PC-3 (cell line): Measurements from ENCODE around the gene CDK1. TPM values are rescaled to one million over a fixed set of nuclear protein-coding genes. Genes with fewer than 3 reads are reported as not detected.

Source experiments
- ATAC-seq: fragments of 200-7000 bp; cut with Tn5 transposase; 2 replicates; pipeline ENCODE4 v1.9.1; 2020; ENCODE audit warnings: mild to moderate bottlenecking, moderate library complexity
- BruUV-seq: library from RNA; stranded (reverse); fragments of 400-500 nt; replicated peaks from 2 replicates; lab custom pipeline; 2021; lab: Mats Ljungman, UMichigan
- CTCF ChIA-PET: fragments of 300-600 bp; sonication (Branson Sonifier 250); formaldehyde crosslinking; loops from one replicate; lab custom pipeline; 2022; ENCODE audit warnings: antibody characterized with exemption; lab: Charles Lee
- POLR2A ChIA-PET: fragments of 300-600 bp; sonication (Branson Sonifier 250); formaldehyde crosslinking; loops from one replicate; lab custom pipeline; 2022; ENCODE audit warnings: antibody characterized with exemption; ENCODE audit not compliant: unreplicated experiment; lab: Charles Lee
- DNase-seq: peaks from one replicate; pipeline ENCODE4 v3.0.0-alpha.2; 2015
- H2AFZ ChIP-seq: fragments of 300-600 bp; sonication (generic); 2 replicates; pipeline ENCODE4 v1.6.0; 2016; ENCODE audit warnings: antibody characterized with exemption, low read length
- H3F3A ChIP-seq: fragments of 300-600 bp; sonication (generic); one replicate; pipeline ENCODE4 v1.6.0; 2017; ENCODE audit warnings: antibody characterized with exemption, low read length, control low read depth, mild to moderate bottlenecking; ENCODE audit not compliant: unreplicated experiment
- H3K27ac ChIP-seq: fragments of 300-600 bp; sonication (generic); 2 replicates; pipeline ENCODE4 v1.5.1; 2016; ENCODE audit warnings: mild to moderate bottlenecking, low read length
- H3K27me3 ChIP-seq: fragments of 300-600 bp; sonication (generic); 2 replicates; pipeline ENCODE4 v1.6.1; 2016; ENCODE audit warnings: low read length, mixed read lengths
- H3K36me3 ChIP-seq: fragments of 300-600 bp; sonication (generic); 2 replicates; pipeline ENCODE4 v1.6.1; 2016; ENCODE audit warnings: low read depth, mixed run types, low read length, mixed read lengths
- H3K4me1 ChIP-seq: fragments of 300-600 bp; sonication (generic); 2 replicates; pipeline ENCODE4 v1.5.1; 2016; ENCODE audit warnings: low read length; ENCODE audit not compliant: insufficient read depth
- H3K4me2 ChIP-seq: fragments of 300-600 bp; sonication (generic); 2 replicates; pipeline ENCODE4 v1.6.0; 2016; ENCODE audit warnings: low read length
- H3K4me3 ChIP-seq: fragments of 300-600 bp; sonication (generic); 2 replicates; pipeline ENCODE4 v1.5.1; 2016; ENCODE audit warnings: mild to moderate bottlenecking, low read length, mixed read lengths
- H3K79me2 ChIP-seq: fragments of 300-600 bp; sonication (generic); 2 replicates; pipeline ENCODE4 v1.6.1; 2017; ENCODE audit warnings: low read length, mixed read lengths
- H3K9ac ChIP-seq: fragments of 300-600 bp; sonication (generic); 2 replicates; pipeline ENCODE4 v1.6.0; 2016; ENCODE audit warnings: mild to moderate bottlenecking, low read length
- H3K9me2 ChIP-seq: fragments of 300-600 bp; sonication (generic); replicated peaks from 2 replicates; pipeline ENCODE4 v1.6.1; 2016; ENCODE audit warnings: mixed run types, low read length, mixed read lengths
- H3K9me3 ChIP-seq: fragments of 300-600 bp; sonication (generic); 2 replicates; pipeline ENCODE4 v1.6.1; 2016; ENCODE audit warnings: low read length, mixed read lengths
- H4K20me1 ChIP-seq: fragments of 300-600 bp; sonication (generic); 2 replicates; pipeline ENCODE4 v1.6.1; 2016; ENCODE audit warnings: low read length, mixed read lengths
- EZH2 ChIP-seq: fragments of 300-600 bp; sonication (generic); IDR thresholded peaks from one replicate; pipeline ENCODE4 v1.6.1; 2017; ENCODE audit warnings: antibody characterized with exemption, mild to moderate bottlenecking, low read length; ENCODE audit not compliant: unreplicated experiment
- EZH2phosphoT487 ChIP-seq: fragments of 300-600 bp; sonication (generic); IDR thresholded peaks from 2 replicates; pipeline ENCODE4 v1.6.1; 2018; ENCODE audit warnings: mild to moderate bottlenecking, antibody characterized with exemption, low read length, borderline replicate concordance
- intact Hi-C: fragments of 100-400 bp; cut with micrococcal nuclease; formaldehyde crosslinking; loops from 2 replicates; pipeline ENCODE4 v1.9.0; 2023
- total RNA-seq: library from RNA; depleted of rRNA; stranded (reverse); fragments of >200 nt; gene quantifications from 2 replicates; pipeline ENCODE4 v1.2.3, GENCODE V29; 2014
- TF ChIP-seq, protein P1 (sequence below): fragments of 300-600 bp; sonication (generic); conservative IDR thresholded peaks from 2 replicates; pipeline ENCODE4 v1.5.1; 2017; ENCODE audit warnings: antibody characterized with exemption, low read depth, mild to moderate bottlenecking, low read length

The CDK1 gene
- total RNA-seq, 1 experiment from 2014 or later: 202 TPM

DNA sequence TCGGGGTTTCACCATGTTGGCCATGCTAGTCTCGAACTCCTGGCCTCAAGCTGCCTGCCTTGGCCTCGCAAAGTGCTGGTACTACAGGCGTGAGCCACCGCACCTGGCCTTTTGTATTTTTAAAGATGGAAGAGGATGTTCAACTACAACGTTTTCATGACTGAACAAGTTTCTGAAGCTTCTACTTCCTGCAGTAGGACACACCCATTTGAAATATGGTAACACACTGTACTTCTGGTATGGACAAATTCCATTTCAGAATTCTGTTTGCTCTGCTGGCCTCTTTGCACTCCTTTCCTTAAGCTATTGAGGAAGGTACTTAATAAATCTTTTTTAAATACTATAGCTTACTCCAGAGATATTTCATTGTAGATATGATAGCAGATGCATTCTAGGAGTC lies 10.9 kb upstream of the CDK1 start:
- Histone ChIP-seq H3K79me2 (no peaks in the 10 kb centered on the region), H3K4me2 (no peak overlapping the region), H4K20me1 (no peaks in the 10 kb centered on the region), H2AFZ (peak overlapping the region; percentile 9; the same call in 1 of the 2 replicates), H3K27me3 (no peaks in the 10 kb centered on the region), H3K9ac (no peak overlapping the region), H3K9me3 (no peaks in the 10 kb centered on the region), H3K27ac (no peak overlapping the region), H3K36me3 (no peaks in the 10 kb centered on the region), H3K4me1 (no peaks in the 10 kb centered on the region), H3F3A (no peaks in the 10 kb centered on the region), H3K4me3 (no peak overlapping the region), H3K9me2 (no peaks in the 10 kb centered on the region)
- no peak for ATAC-seq
- intact Hi-C loops: loop anchor here (5.0 kb wide), 1 partner anchor 195 kb away; no protein-coding TSS in a partner anchor
- DNase-seq: no peak
- TF ChIP-seq, protein P1, sequence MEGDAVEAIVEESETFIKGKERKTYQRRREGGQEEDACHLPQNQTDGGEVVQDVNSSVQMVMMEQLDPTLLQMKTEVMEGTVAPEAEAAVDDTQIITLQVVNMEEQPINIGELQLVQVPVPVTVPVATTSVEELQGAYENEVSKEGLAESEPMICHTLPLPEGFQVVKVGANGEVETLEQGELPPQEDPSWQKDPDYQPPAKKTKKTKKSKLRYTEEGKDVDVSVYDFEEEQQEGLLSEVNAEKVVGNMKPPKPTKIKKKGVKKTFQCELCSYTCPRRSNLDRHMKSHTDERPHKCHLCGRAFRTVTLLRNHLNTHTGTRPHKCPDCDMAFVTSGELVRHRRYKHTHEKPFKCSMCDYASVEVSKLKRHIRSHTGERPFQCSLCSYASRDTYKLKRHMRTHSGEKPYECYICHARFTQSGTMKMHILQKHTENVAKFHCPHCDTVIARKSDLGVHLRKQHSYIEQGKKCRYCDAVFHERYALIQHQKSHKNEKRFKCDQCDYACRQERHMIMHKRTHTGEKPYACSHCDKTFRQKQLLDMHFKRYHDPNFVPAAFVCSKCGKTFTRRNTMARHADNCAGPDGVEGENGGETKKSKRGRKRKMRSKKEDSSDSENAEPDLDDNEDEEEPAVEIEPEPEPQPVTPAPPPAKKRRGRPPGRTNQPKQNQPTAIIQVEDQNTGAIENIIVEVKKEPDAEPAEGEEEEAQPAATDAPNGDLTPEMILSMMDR: no peak
- TF ChIP-seq EZH2 (no peak), EZH2phosphoT487 (no peak)
- no TSS peak for BruUV-seq
- ChIA-PET POLR2A (interaction anchor here (0.6 kb wide), 1 partner anchor 149 kb away, joined by 3 read pairs; no protein-coding TSS in a partner anchor), CTCF (interaction anchor here (0.5 to 0.6 kb wide), 2 partner anchors 106 to 159 kb away, joined by 3 to 4 read pairs; no protein-coding TSS in a partner anchor)

DNA sequence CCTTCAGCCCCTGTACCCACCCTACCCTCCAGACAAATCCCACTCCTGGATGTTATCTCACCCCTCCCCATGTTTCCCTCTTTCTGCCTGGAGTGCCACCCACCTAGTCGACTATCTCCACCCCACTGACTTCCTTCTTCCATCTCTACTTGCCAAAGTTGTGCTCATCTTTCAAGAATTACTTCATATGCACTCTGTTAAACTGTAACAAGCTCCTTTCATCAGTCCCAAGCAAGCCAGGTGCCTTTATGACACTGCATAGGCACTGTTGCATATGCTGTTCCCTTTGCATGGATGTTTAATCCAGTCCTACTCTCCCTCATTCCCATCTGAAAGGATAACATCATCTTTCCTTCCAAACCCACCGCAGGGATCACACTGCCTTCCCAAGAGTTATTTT lies 8.9 kb upstream of the CDK1 start:
- DNase-seq (no peak), ATAC-seq (no peak)
- Histone ChIP-seq H3K4me2 (peak overlapping the region; percentile 33; the same call in 1 of the 2 replicates), H2AFZ (peak overlapping the region; percentile 14; the same call in 1 of the 2 replicates), H3K36me3 (no peaks in the 10 kb centered on the region), H3K79me2 (no peaks in the 10 kb centered on the region), H4K20me1 (no peaks in the 10 kb centered on the region), H3K4me3 (no peak overlapping the region), H3K4me1 (no peaks in the 10 kb centered on the region), H3K27ac (no peak overlapping the region), H3K9me2 (no peaks in the 10 kb centered on the region), H3K9me3 (no peaks in the 10 kb centered on the region), H3F3A (no peaks in the 10 kb centered on the region), H3K9ac (no peak overlapping the region), H3K27me3 (no peaks in the 10 kb centered on the region)
- BruUV-seq: no TSS peak
- CTCF ChIA-PET: interaction anchor here (0.5 to 0.7 kb wide), 5 partner anchors 77 to 663 kb away, joined by 3 to 5 read pairs (median 4); no protein-coding TSS in a partner anchor
- POLR2A ChIA-PET: no interaction called here
- intact Hi-C loops: loop anchor here (5.0 kb wide), 1 partner anchor 197 kb away; no protein-coding TSS in a partner anchor
- TF ChIP-seq, protein P1: no peak
- TF ChIP-seq EZH2: no peak
- TF ChIP-seq EZH2phosphoT487: no peak

GRCh38 chr10:60777696-60778213 lies 523 bp upstream of the CDK1 start:
- DNase-seq (no peak), ATAC-seq (peak; percentile 3)
- no peaks in the 10 kb centered on the region for H3K9me2 ChIP-seq
- peaks cover 30% of the 10 kb centered on the region for H3K36me3 ChIP-seq
- no TSS peak for BruUV-seq
- H3K9me3 ChIP-seq: no peaks in the 10 kb centered on the region
- peak overlapping the region; percentile 90 for H2AFZ ChIP-seq
- peak overlapping the region; percentile 89 for H3K9ac ChIP-seq
- H3F3A ChIP-seq: no peaks in the 10 kb centered on the region
- TF ChIP-seq EZH2phosphoT487 (no peak), EZH2 (no peak)
- TF ChIP-seq, protein P1: no peak
- ChIA-PET POLR2A (interaction anchor here (0.6 kb wide), 1 partner anchor 202 kb away, joined by 3 read pairs; no protein-coding TSS in a partner anchor), CTCF (no interaction called here)
- peak overlapping the region; percentile 73 for H3K4me3 ChIP-seq
- peaks cover 45% of the 10 kb centered on the region for H3K79me2 ChIP-seq
- intact Hi-C loops: no loop called here
- H4K20me1 ChIP-seq: peaks cover 34% of the 10 kb centered on the region
- no peak overlapping the region for H3K27ac ChIP-seq
- peak overlapping the region; percentile 83 for H3K4me2 ChIP-seq
- no peaks in the 10 kb centered on the region for H3K27me3 ChIP-seq
- H3K4me1 ChIP-seq: peaks cover 28% of the 10 kb centered on the region
